D721Med (cell line): Measurements from ENCODE around the gene TMEM178B.

Experiments
- DNase-seq: peaks from one replicate; pipeline ENCODE4 v3.0.0; 2011; ENCODE audit warnings: low spot score; ENCODE audit not compliant: insufficient read length
- FAIRE-seq: peaks from 2 replicates; lab custom pipeline; 2011; peaks lifted over from hg19 to GRCh38; lab: Jason Lieb, UNC
- TF ChIP-seq, protein P1 (sequence below): IDR thresholded peaks from 2 replicates; pipeline ENCODE4 v1.5.1; 2012; ENCODE audit warnings: mild to moderate bottlenecking, control low read depth; ENCODE audit not compliant: insufficient read depth; ENCODE audit errors: missing control alignments

The TMEM178B gene

DNA sequence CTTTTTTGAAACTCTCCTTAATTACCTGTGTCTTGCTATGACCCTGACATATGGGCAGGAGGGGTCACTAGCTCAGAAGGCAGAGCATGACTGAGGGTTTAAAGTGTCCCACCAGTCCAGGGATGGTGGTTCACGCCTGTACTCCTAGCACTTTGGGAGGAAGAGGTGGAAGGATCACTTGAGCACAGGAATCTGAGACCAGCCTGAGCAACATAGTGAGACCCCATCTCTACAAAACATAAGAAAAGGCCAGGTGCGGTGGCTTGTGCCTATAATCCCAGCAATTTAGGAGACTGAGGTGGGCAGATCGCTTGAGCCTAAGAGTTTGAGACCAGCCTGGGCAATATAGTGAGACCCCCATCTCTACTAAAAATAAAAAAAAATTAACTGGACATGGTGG, 133.8 kb downstream of the TMEM178B start:
- TF ChIP-seq, protein P1, sequence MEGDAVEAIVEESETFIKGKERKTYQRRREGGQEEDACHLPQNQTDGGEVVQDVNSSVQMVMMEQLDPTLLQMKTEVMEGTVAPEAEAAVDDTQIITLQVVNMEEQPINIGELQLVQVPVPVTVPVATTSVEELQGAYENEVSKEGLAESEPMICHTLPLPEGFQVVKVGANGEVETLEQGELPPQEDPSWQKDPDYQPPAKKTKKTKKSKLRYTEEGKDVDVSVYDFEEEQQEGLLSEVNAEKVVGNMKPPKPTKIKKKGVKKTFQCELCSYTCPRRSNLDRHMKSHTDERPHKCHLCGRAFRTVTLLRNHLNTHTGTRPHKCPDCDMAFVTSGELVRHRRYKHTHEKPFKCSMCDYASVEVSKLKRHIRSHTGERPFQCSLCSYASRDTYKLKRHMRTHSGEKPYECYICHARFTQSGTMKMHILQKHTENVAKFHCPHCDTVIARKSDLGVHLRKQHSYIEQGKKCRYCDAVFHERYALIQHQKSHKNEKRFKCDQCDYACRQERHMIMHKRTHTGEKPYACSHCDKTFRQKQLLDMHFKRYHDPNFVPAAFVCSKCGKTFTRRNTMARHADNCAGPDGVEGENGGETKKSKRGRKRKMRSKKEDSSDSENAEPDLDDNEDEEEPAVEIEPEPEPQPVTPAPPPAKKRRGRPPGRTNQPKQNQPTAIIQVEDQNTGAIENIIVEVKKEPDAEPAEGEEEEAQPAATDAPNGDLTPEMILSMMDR, result no peak
- no peak for FAIRE-seq
- no peak for DNase-seq

DNA sequence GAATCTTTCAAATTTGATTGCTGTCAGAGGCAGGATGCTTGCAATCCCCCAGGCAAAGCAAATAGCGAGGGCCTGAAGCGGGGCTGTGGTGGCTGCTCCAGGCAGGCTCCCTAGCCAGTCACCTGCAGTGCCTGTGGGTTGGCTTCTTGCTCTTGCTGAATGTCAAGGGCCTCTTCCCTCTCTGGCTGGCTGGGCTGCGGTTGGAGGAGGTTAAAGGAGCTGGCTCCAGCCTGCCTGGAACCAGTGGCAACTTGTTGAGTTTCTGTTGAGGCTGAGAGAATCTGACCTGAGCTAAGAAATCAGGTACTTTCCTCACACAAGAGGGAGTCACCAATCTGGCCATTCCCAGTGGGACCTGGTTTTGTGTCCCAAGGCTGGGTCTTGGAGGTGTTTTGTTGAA, 134.7 kb downstream of the TMEM178B start:
- FAIRE-seq (no peak), DNase-seq (no peak)
- TF ChIP-seq, protein P1, result no peak

DNA sequence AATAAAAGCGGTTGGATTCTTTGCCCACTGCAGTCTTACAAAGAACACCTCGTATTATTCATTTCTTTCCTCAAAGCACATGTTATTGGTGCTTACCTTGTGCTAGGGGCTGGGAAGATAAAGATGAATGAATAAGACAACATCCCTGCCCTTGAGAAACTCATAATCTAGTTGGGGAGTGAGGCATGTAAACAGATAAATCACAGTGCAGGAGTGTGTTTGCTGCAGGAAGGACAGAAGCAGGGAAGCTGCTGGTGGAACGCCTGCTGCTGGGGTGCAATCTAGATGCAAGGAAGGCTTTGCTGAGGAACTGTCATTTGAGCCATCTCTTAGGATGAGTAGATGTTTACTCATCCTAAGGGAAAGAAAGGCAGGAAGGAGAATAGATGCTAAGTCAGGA, 135.6 kb downstream of the TMEM178B start:
- no peak for FAIRE-seq
- TF ChIP-seq, protein P1, result no peak
- DNase-seq, result no peak

DNA sequence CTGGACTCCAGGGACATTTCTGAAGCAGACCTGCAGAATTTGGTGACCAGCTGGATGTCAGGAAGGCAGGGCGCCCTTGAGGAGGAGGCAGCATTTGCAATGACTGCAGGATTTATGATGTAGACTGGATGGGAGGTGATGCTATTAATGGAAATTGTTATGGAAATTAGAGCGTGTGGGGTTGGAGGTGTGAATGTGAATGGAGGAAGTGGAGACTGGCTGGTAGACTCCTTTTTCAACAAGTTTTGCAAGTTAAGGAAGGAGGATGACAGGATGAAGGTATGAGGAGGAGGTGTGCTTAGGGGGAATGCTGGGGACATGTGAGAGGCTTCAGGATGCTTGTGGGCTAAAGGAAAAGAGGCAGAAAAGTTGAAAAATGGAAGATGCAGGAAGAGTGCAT, 137.0 kb downstream of the TMEM178B start:
- TF ChIP-seq, protein P1, result no peak
- no peak for FAIRE-seq
- DNase-seq, result no peak

DNA sequence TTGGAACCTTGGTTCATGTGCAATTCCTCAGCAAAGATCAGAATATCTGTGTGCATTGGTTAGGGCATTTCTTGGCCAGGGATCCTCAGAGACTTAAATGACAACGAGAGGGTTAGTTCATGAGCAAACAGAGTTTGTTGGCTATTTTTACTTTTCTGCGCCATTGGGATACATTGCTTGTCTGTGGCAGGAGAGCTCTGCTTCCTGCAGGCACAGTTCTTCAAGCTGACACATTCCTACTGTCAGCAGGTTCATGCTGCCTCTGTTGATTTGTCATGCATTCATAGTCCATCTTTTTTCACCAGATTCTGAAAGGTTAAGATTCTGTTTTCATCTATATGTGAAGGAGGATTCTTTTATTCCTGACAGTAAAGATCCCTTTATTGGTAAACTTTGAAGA, 139.4 kb downstream of the TMEM178B start:
- no peak for FAIRE-seq
- DNase-seq, result no peak
- TF ChIP-seq, protein P1, result no peak

DNA sequence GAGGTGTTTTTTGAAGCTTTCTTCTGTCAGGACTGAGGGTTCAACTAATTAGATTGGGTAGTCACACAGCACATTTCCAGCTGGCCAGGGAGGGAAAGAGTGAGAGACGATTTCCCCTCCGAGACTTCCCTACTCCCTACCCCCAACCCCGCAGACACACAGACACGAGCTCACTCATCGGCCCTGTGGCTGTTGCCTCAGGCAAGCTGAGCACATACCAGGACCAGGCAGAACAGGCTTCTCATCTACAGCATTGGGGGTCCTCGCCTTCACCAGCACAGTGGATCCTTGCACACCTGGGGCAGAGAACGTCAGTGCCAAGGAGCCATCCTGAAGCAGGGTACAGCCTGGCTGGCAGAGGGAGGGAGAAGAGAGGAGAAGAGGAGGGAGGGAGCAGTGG, 144.1 kb downstream of the TMEM178B start:
- TF ChIP-seq, protein P1, result no peak
- no peak for FAIRE-seq
- DNase-seq, result no peak

DNA sequence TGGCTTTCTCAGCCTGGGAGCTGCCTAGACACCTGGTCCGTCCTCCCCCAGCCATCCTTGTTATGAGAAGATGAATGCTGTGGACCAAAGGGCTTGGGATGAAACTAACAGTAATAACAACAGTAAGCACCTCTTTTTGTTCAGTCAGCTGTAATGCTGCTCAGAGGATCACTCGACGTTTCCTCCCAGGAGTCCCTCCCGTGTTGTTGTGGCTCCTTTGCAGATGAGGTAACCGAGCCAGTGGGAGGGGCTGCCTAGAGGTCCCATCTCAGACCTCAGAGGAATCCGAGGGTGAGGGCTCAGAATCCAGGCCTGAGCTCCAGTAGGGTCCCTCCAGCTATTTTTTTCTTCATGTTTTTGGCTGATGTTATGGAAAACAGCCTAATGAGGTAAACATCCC, 145.1 kb downstream of the TMEM178B start:
- TF ChIP-seq, protein P1, result no peak
- no peak for FAIRE-seq
- DNase-seq, result no peak
